RPMI7951 (cell line): ENCODE results near the gene INSC. TPM values are rescaled to one million over a fixed set of nuclear protein-coding genes. Genes with fewer than 3 reads are reported as not detected.

Experiments
- DNase-seq: peaks from one replicate; pipeline ENCODE4 v3.0.0-alpha.2; 2012; ENCODE audit warnings: low read depth
- total RNA-seq: library from RNA; depleted of rRNA; stranded (reverse); fragments of >200 nt; shearing (Covaris generic); gene quantifications from 2 replicates; pipeline ENCODE4 v1.2.3, GENCODE V29; 2014; rRNA removed

Gene INSC
- total RNA-seq, 1 experiment from 2014 or later, result not detected

DNA sequence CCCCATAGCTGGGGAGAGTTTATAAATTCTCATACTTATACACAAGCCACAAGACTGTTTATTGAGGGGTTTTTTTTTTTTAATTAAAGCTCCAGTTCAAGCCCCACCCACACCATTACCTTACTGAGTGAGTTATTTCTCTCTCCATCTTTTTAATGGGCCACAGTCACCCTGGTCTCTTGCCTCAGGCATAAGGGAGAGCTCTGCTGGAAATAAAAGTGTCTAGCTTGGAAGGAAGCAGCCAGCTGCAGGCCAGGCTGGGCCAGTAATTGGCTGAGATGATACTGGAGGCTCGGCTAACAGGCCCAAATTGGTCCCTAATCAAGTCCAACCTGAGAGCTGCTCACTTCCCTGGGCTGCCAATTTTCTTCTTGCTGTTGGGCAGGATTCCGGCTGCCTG lies 174.1 kb downstream of the INSC start:
- DNase-seq, result no peak

DNA sequence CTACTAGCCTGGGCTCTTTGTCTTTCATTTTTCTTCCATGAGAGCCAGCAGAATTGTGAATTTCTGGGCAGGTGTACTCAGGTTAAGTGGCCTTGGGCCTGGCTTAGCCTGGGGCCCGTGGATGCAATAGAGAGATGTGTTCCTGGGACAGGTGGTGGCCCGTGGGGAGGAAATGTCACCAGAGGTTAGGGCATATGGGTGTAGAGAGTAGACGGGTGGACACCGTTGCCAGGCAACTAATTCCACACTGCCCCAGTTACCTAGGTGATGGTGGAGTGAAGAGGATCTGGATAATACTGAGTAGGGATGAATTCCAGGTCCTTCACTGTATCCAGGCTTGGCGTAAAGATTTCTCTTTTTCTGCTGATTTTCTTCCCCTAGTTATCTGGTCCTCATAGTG lies 175.0 kb downstream of the INSC start:
- no peak for DNase-seq

DNA sequence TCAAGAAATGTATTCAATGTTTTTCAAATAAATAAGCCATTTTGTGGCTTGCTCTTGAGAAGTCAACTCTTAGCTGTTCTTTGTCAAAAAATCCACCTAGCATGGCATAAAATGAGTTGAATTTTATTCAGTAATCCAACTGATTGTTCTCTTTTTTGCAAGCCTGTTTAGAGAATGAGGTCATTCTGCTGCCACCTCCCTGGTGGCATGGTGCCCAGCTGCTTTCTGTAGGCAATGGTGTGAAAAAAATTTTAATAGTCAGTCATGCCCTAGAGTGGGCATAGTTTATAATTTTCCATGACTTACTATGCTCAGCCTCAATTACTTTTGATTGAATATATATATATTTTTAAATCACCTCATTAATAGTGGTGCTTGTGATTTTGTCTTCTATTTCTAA lies 177.2 kb downstream of the INSC start:
- DNase-seq, result no peak

DNA sequence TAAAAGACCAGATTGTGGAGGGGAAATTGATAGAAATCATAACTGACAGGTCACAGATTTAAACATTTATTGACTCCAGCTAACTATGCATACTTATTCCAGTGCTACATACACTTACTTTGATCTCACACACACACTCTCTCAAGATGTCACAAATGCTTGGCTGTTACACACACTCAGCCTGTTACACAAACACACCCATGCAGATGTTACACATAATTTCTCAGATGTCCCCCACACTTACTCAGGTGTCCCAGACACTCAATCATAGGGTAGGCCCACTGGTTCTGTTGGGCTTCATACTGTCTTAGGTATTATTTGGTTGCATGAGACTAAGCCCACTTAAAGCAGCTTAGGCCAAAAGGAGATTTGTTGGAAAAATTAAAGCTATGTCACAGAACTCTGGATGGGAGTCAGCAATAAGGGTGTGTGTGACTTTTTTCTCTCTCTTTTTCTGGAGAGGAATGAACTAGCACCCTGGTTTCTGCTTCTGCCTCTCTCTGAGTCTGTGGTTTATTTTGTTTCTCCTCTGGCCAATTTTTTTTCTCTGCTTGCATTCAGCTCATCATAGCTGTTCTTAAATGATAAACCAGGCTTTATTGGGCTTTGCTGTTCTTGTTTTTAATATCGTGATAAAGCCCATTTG lies 179.4 kb downstream of the INSC start:
- no peak for DNase-seq

DNA sequence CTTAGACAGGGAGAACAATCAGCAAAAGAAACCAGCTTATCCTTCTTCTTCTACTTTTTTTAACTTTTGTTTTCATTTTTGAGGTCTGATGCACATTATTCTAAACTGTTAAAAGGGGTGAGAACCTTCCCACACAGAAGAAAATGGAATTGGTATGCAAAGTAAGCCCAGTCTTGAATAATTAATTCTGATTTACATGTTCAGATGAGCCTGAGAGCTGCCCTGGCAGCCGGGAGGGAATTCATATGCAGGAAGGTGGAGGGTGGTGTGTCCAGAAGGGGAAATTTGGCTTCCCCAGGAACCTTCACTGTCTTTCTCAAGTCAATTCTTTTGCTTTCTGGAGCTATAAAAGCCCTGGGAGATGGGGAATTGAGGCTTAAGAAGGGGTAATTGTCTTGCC lies 181.0 kb downstream of the INSC start:
- no peak for DNase-seq

Other genes with a start within 250 kb of the INSC start
- 4.8 and 5.6 TPM in 2 replicates for gene CYP2R1, start 222.7 kb upstream of the INSC start, total RNA-seq
- not detected in 2 replicates for gene CALCA, start 142.6 kb upstream of the INSC start, total RNA-seq
- not detected in 2 replicates for gene CALCB, start 41.3 kb upstream of the INSC start, total RNA-seq